ENCODE data around the gene ETV3L. TPM values are rescaled to one million over a fixed set of nuclear protein-coding genes. Genes with fewer than 3 reads are reported as not detected.

ETV3L gene
- total and polyA plus RNA-seq, 2 experiments from 2014 or later = not detected

- Mint-ChIP-seq H3K27ac (peak within 1 kb of the TSS; percentile 96), H3K4me1 (peaks cover 42% of the 10 kb centered on the region), H3K27me3 (ENCODE audit: insufficient read depth, low read depth, poor library complexity) (peaks cover 13% of the 10 kb centered on the region), H3K36me3 (ENCODE audit: low read depth) (peaks cover 3% of the 10 kb centered on the region; the same call in 2 of the 3 replicates), H3K4me3 (peak within 1 kb of the TSS; percentile 94), H3K9me3 (no peaks in the 10 kb centered on the region)
- H4K20me1 ChIP-seq (replicated peaks; ENCODE audit: insufficient read depth) = peaks cover 12% of the 10 kb centered on the region; the same call in 1 of the 2 replicates
- H3K4me1 ChIP-seq (ENCODE audit: insufficient read depth) = peaks cover 35% of the 10 kb centered on the region
- ATAC-seq (peak; percentile 82), DNase-seq (ENCODE audit: low spot score) (peak; percentile 93)
- H3K79me2 ChIP-seq (replicated peaks; ENCODE audit: insufficient read depth) = peaks cover 47% of the 10 kb centered on the region
- no peaks in the 10 kb centered on the region for H3K27me3 ChIP-seq (ENCODE audit: insufficient read depth)
- peak within 1 kb of the TSS; percentile 81 for H3K4me2 ChIP-seq
- H3K9me2 ChIP-seq (ENCODE audit: insufficient read depth) = no peaks in the 10 kb centered on the region
- peak within 1 kb of the TSS; percentile 66 for H3K4me3 ChIP-seq
- H3F3A ChIP-seq (replicated peaks; ENCODE audit: low read depth) = peaks cover 4% of the 10 kb centered on the region; the same call in 1 of the 2 replicates
- TF ChIP-seq POLR2AphosphoS5 (IDR thresholded peaks at IDR 0.05; ENCODE audit: low read depth) (peak; percentile 59; the same call in 1 of the 2 replicates), EZH2phosphoT487 (IDR thresholded peaks at IDR 0.05; ENCODE audit: unreplicated experiment) (no peak), STAT1 (IDR thresholded peaks at IDR 0.05; ENCODE audit: unreplicated experiment) (no peak), EZH2 (IDR thresholded peaks at IDR 0.05; ENCODE audit: low read depth, unreplicated experiment) (no peak), CREB1 (CRISPR knock-in tag; IDR thresholded peaks at IDR 0.05; ENCODE audit: low read depth) (no peak), NANOG (IDR thresholded peaks at IDR 0.05; ENCODE audit: borderline replicate concordance) (no peak), ZNF462 (CRISPR knock-in tag; IDR thresholded peaks at IDR 0.05) (no peak)
- H3K36me3 ChIP-seq (ENCODE audit: insufficient read depth) = no peaks in the 10 kb centered on the region
- H2AFZ ChIP-seq = peak within 1 kb of the TSS; percentile 93
- peak within 1 kb of the TSS; percentile 92 for H3K27ac ChIP-seq (ENCODE audit: low read depth)
Measured at GRCh38 chr1:157045250-157046218, 54.1 kb downstream of the ETV3L start, which contains the start of gene ARHGEF11. Gene ARHGEF11 (minus strand): TSS chr1:157045742. CDS start chr1:157044330, 1,412 bp downstream.
